Calu3 (cell line): ENCODE data around the gene TNRC6A. TPM values are rescaled to one million over a fixed set of nuclear protein-coding genes. Genes with fewer than 3 reads are reported as not detected.

Experiments
- BruUV-seq: library from RNA; stranded (reverse); fragments of 400-500 nt; replicated peaks from 2 replicates; lab custom pipeline; 2021; lab: Mats Ljungman, UMichigan
- CTCF ChIA-PET: fragments of 300-600 bp; sonication (Branson Sonifier 250); formaldehyde crosslinking; loops from one replicate; lab custom pipeline; 2022; ENCODE audit warnings: antibody characterized with exemption; lab: Charles Lee
- DNase-seq: peaks from one replicate; pipeline ENCODE4 v3.0.0; 2022
- H3K27ac Mint-ChIP-seq: one replicate; pipeline ENCODE4 v1.8.0; 2022; ENCODE audit warnings: mixed read lengths; ENCODE audit not compliant: unreplicated experiment
- H3K27me3 Mint-ChIP-seq: one replicate; pipeline ENCODE4 v1.8.0; 2022; ENCODE audit warnings: mixed read lengths; ENCODE audit not compliant: unreplicated experiment
- H3K36me3 Mint-ChIP-seq: one replicate; pipeline ENCODE4 v1.8.0; 2022; ENCODE audit warnings: mild to moderate bottlenecking, moderate library complexity, mixed read lengths; ENCODE audit not compliant: insufficient read depth, unreplicated experiment
- H3K4me1 Mint-ChIP-seq: one replicate; pipeline ENCODE4 v1.8.0; 2022; ENCODE audit warnings: mild to moderate bottlenecking, low read depth, mixed read lengths; ENCODE audit not compliant: unreplicated experiment
- H3K4me3 Mint-ChIP-seq: one replicate; pipeline ENCODE4 v1.8.0; 2022; ENCODE audit warnings: mild to moderate bottlenecking, low read depth, moderate library complexity, mixed read lengths; ENCODE audit not compliant: unreplicated experiment
- H3K9me3 Mint-ChIP-seq: one replicate; pipeline ENCODE4 v1.8.0; 2022; ENCODE audit warnings: low read depth, mixed read lengths; ENCODE audit not compliant: unreplicated experiment
- CTCF ChIP-seq: fragments of 200-600 bp; IDR thresholded peaks from one replicate; pipeline ENCODE4 v1.8.0; 2022; ENCODE audit warnings: antibody characterized with exemption; ENCODE audit not compliant: unreplicated experiment
- intact Hi-C: fragments of 100-400 bp; cut with micrococcal nuclease; formaldehyde crosslinking; loops from one replicate; pipeline ENCODE4 v1.10.0; 2022; ENCODE audit not compliant: unreplicated experiment
- total RNA-seq: library from RNA; stranded (reverse); gene quantifications from 2 replicates; pipeline ENCODE4 v1.2.3, GENCODE V29; 2022

TNRC6A gene
- total RNA-seq, 1 experiment from 2014 or later = 60.1 TPM

- CTCF ChIA-PET = no interaction called here
- intact Hi-C loops = no loop called here
- no peak for TF ChIP-seq CTCF
- H3K27ac Mint-ChIP-seq = no peak overlapping the region
- H3K4me3 Mint-ChIP-seq = no peak overlapping the region
- no peaks in the 10 kb centered on the region for H3K27me3 Mint-ChIP-seq
- peaks cover 5% of the 10 kb centered on the region for H3K4me1 Mint-ChIP-seq
- DNase-seq = no peak
- H3K9me3 Mint-ChIP-seq = no peaks in the 10 kb centered on the region
- BruUV-seq = no TSS peak
- H3K36me3 Mint-ChIP-seq = peaks cover 34% of the 10 kb centered on the region
Observed at GRCh38 chr16:24789881-24790280, 60.4 kb downstream of the TNRC6A start.

GRCh38 chr16:24800586-24800985, 71.1 kb downstream of the TNRC6A start:
- BruUV-seq = no TSS peak
- Mint-ChIP-seq H3K4me3 (no peak overlapping the region), H3K9me3 (no peaks in the 10 kb centered on the region), H3K27me3 (no peaks in the 10 kb centered on the region), H3K27ac (no peak overlapping the region), H3K36me3 (peaks cover 18% of the 10 kb centered on the region), H3K4me1 (no peaks in the 10 kb centered on the region)
- intact Hi-C loops = loop anchor here (1.0 to 5.0 kb wide), 3 partner anchors 218 to 283 kb away; no protein-coding TSS in a partner anchor
- CTCF ChIA-PET = interaction anchor here (0.6 to 2.3 kb wide), 5 partner anchors 63 to 414 kb away, joined by 3 to 9 read pairs (median 3); no protein-coding TSS in a partner anchor
- DNase-seq = peak; percentile 55
- TF ChIP-seq CTCF = peak; percentile 39

GRCh38 chr16:24801761-24802302, 72.4 kb downstream of the TNRC6A start:
- Mint-ChIP-seq H3K27ac (no peak overlapping the region), H3K9me3 (no peaks in the 10 kb centered on the region), H3K36me3 (peaks cover 14% of the 10 kb centered on the region), H3K27me3 (no peaks in the 10 kb centered on the region), H3K4me1 (no peaks in the 10 kb centered on the region), H3K4me3 (no peak overlapping the region)
- DNase-seq = no peak
- intact Hi-C loops = loop anchor here (5.0 kb wide), 1 partner anchor 250 kb away; no protein-coding TSS in a partner anchor
- CTCF ChIA-PET = interaction anchor here (2.3 kb wide), 1 partner anchor 222 kb away, joined by 9 read pairs; no protein-coding TSS in a partner anchor
- BruUV-seq = no TSS peak
- TF ChIP-seq CTCF = no peak

- DNase-seq = no peak
- Mint-ChIP-seq H3K4me1 (no peaks in the 10 kb centered on the region), H3K9me3 (no peaks in the 10 kb centered on the region), H3K27ac (no peak overlapping the region), H3K4me3 (no peak overlapping the region), H3K36me3 (peaks cover 30% of the 10 kb centered on the region), H3K27me3 (no peaks in the 10 kb centered on the region)
- intact Hi-C loops = loop anchor here (5.0 kb wide), 1 partner anchor 238 kb away; no protein-coding TSS in a partner anchor
- no TSS peak for BruUV-seq
- TF ChIP-seq CTCF = no peak
- CTCF ChIA-PET = no interaction called here
Observed at GRCh38 chr16:24805484-24805883, 76.0 kb downstream of the TNRC6A start.
